ENCODE data around the gene PAPSS1.

DNA sequence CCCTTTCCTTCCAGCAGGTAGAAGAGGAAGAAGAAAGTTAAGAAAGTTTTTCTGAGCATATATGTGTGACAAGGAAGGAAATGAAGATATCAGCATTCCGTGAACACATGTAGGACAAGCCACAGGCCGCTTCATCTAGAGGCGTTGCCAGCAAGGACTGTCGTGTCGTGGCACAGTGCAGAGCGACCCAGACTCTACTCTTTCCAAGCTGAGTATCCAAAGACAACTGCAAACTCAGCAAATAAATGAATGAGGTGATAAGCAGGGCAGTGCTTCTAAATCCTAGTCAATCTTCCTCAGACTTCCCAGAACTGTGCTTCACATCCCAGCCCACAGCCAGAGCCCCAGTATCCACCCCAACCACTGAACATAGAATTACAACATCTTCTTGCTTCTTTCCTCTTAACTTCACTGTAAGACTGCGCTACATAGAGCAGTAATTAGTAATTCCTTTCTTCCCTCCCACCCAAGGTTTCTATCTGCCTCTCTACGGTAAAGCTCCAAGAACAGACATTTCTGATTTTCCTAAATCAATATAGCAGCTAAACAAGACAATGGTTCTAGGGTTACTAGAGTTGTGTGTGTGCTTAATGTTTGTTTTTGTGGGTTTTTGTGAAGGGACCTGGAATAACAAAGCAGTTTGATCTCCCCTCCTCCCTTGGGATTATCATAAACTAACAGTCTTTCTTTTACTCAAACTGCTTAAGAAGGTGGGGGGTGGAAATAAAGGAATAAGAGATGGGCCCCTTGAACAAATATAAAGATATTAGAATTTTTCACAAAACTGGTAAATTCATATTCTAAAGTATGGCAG is 71.6 kb downstream of the PAPSS1 start:
- no peak for TF ChIP-seq YY1 (IDR thresholded peaks at IDR 0.05; ENCODE audit: insufficient read depth, insufficient read length)
- no peak for TF ChIP-seq ZNF274 (IDR thresholded peaks at IDR 0.05; ENCODE audit: low read depth, low read length)
